ENCODE measurements around the gene PLXDC2. TPM values are rescaled to one million over a fixed set of nuclear protein-coding genes. Genes with fewer than 3 reads are reported as not detected.

The PLXDC2 gene
- total RNA-seq, 1 donor from 2014 or later, result 79.2 TPM

DNA sequence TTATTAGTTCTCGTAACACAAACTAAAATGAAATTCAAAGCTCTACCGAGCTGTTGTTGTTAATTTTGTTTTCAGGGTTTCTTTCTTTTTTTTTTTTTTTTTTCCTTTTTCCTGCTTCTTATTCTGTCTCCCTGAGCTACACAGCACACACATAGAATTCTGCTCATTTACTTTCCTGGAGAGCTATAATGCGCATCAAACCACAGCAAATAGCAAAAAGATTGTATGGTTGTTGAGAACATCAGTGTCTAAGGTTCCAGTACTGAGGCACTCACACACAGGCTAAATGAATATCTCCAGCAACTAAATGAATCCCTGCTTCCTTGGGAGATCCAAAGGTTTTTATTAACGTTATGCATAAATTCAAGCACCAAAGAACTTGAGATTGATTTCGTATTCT, 418.3 kb downstream of the PLXDC2 start:
- Mint-ChIP-seq H3K36me3 (peaks cover 10% of the 10 kb centered on the region), H3K4me3 (no peak overlapping the region), H3K27ac (no peak overlapping the region), H3K4me1 (ENCODE audit: unreplicated experiment) (no peaks in the 10 kb centered on the region), H3K9me3 (no peaks in the 10 kb centered on the region), H3K27me3 (no peaks in the 10 kb centered on the region)
- no peak for TF ChIP-seq CTCF (conservative IDR thresholded peaks at IDR 0.05)
- no peak for DNase-seq (ENCODE audit: extremely low spot score, unreplicated experiment)

DNA sequence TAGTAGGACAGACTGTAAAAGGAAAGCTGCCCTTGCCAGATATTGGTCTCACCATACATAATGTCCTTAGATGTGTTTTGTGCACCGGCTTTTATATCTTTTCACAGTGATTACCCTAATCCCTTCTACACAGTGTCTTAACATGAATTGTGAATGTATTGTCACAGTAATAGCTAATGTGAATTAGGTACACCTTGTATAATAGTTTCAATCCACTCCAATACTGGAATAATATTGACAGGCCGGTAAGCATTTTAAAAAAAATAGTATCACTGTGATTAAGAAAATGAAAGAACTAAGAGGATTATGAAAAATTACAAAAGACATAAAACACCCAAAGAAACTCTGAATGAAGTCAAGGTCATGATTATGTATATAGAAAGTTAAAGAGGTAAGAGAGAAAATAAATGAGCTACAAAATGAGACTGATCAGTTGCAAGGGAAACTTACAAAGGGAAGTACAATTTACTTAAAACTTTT, 420.9 kb downstream of the PLXDC2 start:
- H3K4me1 Mint-ChIP-seq (ENCODE audit: unreplicated experiment), result no peaks in the 10 kb centered on the region
- no peak overlapping the region for H3K4me3 Mint-ChIP-seq
- no peaks in the 10 kb centered on the region for H3K27me3 Mint-ChIP-seq
- DNase-seq (ENCODE audit: extremely low spot score, unreplicated experiment), result no peak
- no peak for TF ChIP-seq CTCF (conservative IDR thresholded peaks at IDR 0.05)
- H3K9me3 Mint-ChIP-seq, result no peaks in the 10 kb centered on the region
- H3K36me3 Mint-ChIP-seq, result peaks cover 10% of the 10 kb centered on the region
- no peak overlapping the region for H3K27ac Mint-ChIP-seq

DNA sequence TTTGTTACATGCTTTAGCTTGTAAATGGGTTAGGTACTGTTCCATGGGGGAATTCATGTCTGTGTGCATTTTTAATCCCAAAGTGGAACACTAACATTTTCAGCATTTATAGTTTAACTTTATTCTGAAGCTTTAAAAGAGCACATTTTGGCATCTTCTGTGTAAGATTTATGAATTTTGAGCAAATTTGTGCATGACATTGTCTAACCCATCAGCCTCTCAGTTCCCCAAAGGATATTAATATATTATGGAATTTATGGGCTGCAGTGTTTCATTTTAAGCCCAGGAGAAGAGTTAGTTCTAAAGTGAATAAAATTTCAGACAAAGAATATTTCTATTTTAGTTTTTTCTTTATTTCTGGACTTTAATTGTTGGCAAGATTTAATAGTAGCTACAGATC, 421.4 kb downstream of the PLXDC2 start:
- Mint-ChIP-seq H3K4me1 (ENCODE audit: unreplicated experiment) (no peaks in the 10 kb centered on the region), H3K27ac (no peak overlapping the region), H3K27me3 (no peaks in the 10 kb centered on the region), H3K9me3 (no peaks in the 10 kb centered on the region), H3K36me3 (peaks cover 13% of the 10 kb centered on the region), H3K4me3 (no peak overlapping the region)
- no peak for TF ChIP-seq CTCF (conservative IDR thresholded peaks at IDR 0.05)
- no peak for DNase-seq (ENCODE audit: extremely low spot score, unreplicated experiment)

- Mint-ChIP-seq H3K4me1 (ENCODE audit: unreplicated experiment) (no peaks in the 10 kb centered on the region), H3K9me3 (no peaks in the 10 kb centered on the region), H3K27me3 (no peaks in the 10 kb centered on the region), H3K36me3 (peaks cover 20% of the 10 kb centered on the region), H3K27ac (no peak overlapping the region), H3K4me3 (no peak overlapping the region)
- no peak for DNase-seq (ENCODE audit: extremely low spot score, unreplicated experiment)
- no peak for TF ChIP-seq CTCF (conservative IDR thresholded peaks at IDR 0.05)
These were observed 424.4 kb downstream of the PLXDC2 start for GRCh38 chr10:20240643-20241042.

GRCh38 chr10:20247454-20247853, 431.2 kb downstream of the PLXDC2 start:
- Mint-ChIP-seq H3K4me3 (no peak overlapping the region), H3K9me3 (no peaks in the 10 kb centered on the region), H3K27ac (peak overlapping the region; percentile 1), H3K4me1 (ENCODE audit: unreplicated experiment) (peaks cover 15% of the 10 kb centered on the region), H3K27me3 (no peaks in the 10 kb centered on the region), H3K36me3 (peaks cover 38% of the 10 kb centered on the region)
- no peak for TF ChIP-seq CTCF (conservative IDR thresholded peaks at IDR 0.05)
- no peak for DNase-seq (ENCODE audit: extremely low spot score, unreplicated experiment)
